Uterus (tissue), 2 donors: ENCODE results near the gene CMTR1.

Experiments used
- POLR2A ChIP-seq, 2 donors: fragments of 450-650 bp; IDR thresholded peaks; one replicate each; pipeline ENCODE4 v1.6.1; 2016; ENCODE audit warnings: antibody characterized with exemption in 2 of 2, mild to moderate bottlenecking in 1 of 2, moderate library complexity in 1 of 2
- TF ChIP-seq, protein P1 (sequence below), 4 experiments: fragments of 200-600 bp in 2 of 4; fragments of 450-650 bp in 2 of 4; sonication (generic) in 2 of 4; IDR thresholded peaks; one replicate each; pipeline ENCODE4 v1.5.1; 2016 to 2019; ENCODE audit warnings: antibody characterized with exemption in 4 of 4, mild to moderate bottlenecking in 2 of 4, moderate library complexity in 1 of 4

- TF ChIP-seq, protein P1, sequence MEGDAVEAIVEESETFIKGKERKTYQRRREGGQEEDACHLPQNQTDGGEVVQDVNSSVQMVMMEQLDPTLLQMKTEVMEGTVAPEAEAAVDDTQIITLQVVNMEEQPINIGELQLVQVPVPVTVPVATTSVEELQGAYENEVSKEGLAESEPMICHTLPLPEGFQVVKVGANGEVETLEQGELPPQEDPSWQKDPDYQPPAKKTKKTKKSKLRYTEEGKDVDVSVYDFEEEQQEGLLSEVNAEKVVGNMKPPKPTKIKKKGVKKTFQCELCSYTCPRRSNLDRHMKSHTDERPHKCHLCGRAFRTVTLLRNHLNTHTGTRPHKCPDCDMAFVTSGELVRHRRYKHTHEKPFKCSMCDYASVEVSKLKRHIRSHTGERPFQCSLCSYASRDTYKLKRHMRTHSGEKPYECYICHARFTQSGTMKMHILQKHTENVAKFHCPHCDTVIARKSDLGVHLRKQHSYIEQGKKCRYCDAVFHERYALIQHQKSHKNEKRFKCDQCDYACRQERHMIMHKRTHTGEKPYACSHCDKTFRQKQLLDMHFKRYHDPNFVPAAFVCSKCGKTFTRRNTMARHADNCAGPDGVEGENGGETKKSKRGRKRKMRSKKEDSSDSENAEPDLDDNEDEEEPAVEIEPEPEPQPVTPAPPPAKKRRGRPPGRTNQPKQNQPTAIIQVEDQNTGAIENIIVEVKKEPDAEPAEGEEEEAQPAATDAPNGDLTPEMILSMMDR (IDR thresholded peaks at IDR 0.05), result no peak
- no peak for TF ChIP-seq POLR2A (IDR thresholded peaks at IDR 0.05)
These were observed 87.9 kb downstream of the CMTR1 start for GRCh38 chr6:37520926-37521325.
